ENCODE data around the gene SYS1. TPM values are rescaled to one million over a fixed set of nuclear protein-coding genes. Genes with fewer than 3 reads are reported as not detected.

The SYS1 gene
- total RNA-seq, result 10 to 100 TPM; 28.0 to 33.3 TPM

DNA sequence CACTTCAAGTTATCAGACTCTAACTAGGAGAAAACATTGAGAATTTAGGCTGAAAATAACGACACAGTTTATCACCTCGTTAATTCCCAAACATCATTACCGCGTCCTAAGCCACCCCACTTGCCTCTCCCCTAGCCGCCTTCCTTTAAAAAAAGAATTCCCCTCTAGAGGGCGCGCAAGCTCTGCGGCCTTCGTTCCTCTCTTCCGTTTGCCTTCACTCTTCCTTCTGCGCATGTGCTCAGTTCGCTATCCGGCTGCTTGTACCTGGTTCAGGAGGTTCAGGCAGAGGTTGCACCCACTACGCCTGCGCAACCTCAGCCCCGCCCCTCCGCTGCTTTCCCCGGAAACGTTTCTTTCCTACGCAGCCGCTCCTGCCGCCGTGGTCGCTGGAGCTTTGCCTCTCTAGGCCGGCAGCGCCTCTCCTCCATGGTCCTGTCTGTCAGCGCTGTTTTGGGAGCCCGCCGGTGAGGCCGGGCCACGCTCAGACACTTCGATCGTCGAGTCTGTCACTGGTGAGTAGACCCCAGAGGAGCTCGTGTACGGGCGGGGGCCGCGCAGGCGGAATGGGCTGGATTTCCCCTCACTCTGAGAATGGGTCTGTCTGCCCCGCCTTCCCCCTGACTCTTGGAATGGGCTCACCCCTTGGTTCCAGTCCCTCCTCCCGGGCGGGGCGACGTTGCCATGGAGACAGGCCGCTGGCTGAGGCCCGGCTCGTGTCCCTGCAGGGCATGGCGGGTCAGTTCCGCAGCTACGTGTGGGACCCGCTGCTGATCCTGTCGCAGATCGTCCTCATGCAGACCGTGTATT lies at the start of gene SYS1:
SYS1 (plus strand) TSS at position 353 of the 807 bp plus-strand sequence; CDS start at position 729, 376 bp downstream.
- no peaks in the 10 kb centered on the region for H3K9me3 Mint-ChIP-seq
- ATAC-seq (peak; percentile 86 to 87), DNase-seq (ENCODE audit: low spot score in 2 of 2) (peak; percentile 98)
- H3K27ac Mint-ChIP-seq, result peak within 1 kb of the TSS; percentile 93 to 98
- peaks cover 6 to 7% of the 10 kb centered on the region in 2 donors for H3K36me3 Mint-ChIP-seq

DNA sequence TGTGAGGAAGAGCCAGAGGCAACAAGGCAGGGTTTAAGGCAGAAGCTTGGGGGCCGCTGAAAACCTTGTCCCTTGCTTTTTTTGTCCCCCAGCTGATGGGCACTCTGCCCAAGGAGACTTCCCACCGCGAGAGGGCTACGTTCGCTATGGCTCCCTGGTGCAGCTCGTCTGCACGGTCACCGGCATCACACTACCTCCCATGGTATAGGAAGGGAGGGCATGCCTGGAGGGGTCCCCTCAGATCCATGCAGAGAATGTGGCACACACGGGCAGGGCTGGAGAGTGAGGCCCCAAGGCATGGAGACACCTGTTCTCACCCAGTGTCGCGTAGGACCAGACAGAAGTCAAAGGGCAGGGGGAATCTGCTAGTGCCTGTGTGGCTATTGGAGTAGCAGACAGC lies 49.0 kb upstream of the SYS1 start:
- DNase-seq (ENCODE audit: low spot score in 2 of 2), result no peak
- no peak overlapping the region for H3K27ac Mint-ChIP-seq
- H3K9me3 Mint-ChIP-seq, result no peaks in the 10 kb centered on the region
- H3K36me3 Mint-ChIP-seq, result no peaks in the 10 kb centered on the region
- ATAC-seq, result no peak

DNA sequence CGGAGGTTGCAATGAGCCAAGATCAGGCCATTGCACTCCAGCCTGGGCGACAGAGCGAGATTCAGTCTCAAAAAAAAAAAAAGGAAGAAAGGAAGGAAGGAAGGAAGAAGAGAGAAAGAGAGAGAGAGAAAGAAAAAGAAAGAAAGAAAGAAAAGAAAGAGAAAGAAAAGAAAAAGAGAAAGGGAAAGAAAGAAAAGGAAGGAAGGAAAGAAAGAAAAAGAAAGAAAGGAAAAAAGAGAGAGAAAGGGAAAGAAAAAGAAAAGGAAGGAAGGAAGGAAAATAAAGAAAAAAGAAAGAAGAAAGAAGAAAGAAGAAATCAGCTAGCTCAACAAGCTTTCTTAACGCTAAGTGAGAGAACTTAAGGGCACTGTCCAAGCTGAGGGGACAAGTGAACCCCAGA lies 47.3 kb upstream of the SYS1 start:
- Mint-ChIP-seq H3K27ac (no peak overlapping the region), H3K36me3 (no peaks in the 10 kb centered on the region), H3K9me3 (no peaks in the 10 kb centered on the region)
- DNase-seq (ENCODE audit: low spot score in 2 of 2), result no peak
- no peak for ATAC-seq

DNA sequence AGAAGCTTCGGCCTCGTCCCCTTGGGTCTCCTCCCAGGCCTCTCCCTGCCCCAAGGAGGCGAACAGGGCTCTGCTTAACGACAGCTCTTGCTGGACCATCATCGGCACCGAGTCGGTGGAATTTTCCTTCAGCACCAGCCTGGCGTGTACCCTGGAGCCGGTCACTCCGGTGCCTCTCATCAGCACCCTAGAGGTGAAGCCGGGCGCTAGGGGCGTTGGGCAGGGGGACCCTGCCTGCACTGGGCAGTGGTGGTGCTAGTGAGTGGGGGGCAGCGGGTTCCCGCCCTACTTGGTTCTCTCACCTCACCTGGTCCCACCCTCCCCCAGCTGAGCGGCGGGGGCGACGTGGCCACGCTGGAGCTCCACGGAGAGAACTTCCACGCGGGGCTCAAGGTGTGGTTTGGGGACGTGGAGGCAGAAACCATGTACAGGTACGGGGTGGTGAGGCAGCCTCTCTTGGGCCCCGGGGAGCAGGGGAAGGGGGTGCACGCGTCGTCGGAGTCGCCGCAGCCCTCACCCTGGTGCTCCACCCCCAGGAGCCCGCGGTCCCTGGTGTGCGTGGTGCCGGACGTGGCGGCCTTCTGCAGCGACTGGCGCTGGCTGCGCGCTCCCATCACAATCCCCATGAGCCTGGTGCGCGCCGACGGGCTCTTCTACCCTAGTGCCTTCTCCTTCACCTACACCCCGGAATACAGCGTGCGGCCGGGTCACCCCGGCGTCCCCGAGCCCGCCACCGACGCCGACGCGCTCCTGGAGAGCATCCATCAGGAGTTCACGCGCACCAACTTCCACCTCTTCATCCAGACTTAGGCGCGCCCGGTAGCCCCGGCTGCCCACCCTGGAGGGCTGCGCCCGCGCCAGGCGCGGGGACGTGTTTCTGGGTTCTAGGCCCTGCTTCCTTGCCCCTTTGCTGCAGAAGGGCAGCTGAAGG lies 46.5 kb upstream of the SYS1 start:
- DNase-seq (ENCODE audit: low spot score in 2 of 2) (no peak), ATAC-seq (no peak)
- no peaks in the 10 kb centered on the region for H3K36me3 Mint-ChIP-seq
- H3K9me3 Mint-ChIP-seq, result no peaks in the 10 kb centered on the region
- H3K27ac Mint-ChIP-seq, result no peak overlapping the region

DNA sequence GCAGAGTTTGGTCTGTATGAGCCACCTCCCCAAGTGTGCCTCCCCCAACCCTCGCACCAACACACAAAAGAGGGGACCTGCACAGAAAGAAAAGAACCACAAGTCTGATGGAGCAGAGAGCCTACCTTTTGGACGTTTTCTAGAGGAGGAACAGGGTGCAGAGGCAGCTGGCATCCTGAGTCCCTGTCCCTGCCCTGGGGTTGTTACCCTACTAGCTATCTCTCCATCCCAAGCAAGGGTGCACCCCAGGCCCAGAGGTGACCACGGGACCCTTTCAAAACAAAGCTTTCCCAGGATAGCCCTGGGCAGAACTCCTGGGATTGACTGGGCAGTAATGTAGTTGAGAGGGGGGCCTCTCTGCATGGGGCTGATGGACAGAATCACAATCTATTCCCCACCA lies 45.1 kb upstream of the SYS1 start:
- DNase-seq (ENCODE audit: low spot score in 2 of 2) (no peak), ATAC-seq (no peak)
- Mint-ChIP-seq H3K27ac (no peak overlapping the region), H3K9me3 (no peaks in the 10 kb centered on the region), H3K36me3 (no peaks in the 10 kb centered on the region)

DNA sequence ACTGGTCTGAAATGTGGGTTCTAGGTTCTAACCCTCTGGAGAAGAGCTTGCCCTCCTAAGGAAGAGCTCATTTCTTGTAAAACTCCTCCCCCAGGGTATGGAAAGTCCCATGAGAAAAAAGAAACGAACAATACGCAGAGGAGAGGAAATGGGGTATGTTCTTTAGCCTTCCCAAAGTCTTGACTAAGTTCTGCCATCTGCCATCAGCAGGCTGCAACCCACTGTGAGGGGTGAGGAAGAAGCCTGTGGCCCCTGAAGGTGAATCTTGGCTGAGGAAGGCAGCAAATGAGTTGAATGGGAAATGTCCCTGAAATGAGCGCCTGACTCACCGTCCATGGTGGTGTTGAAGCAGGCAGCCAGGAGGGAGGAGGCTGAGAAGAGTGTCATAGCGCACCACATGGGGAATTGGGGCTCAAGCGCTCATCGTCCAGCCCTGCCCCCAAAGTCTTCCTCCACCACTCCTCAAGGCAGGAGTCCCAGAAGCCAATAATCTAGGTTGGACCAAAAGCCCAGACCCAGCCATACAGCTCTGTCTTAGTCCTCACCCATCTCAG lies 44.5 kb upstream of the SYS1 start:
- DNase-seq (ENCODE audit: low spot score in 2 of 2), result no peak
- Mint-ChIP-seq H3K27ac (peak overlapping the region in 1 of 2 donors; percentile 90), H3K9me3 (no peaks in the 10 kb centered on the region), H3K36me3 (no peaks in the 10 kb centered on the region)
- peak; percentile 11 to 32 for ATAC-seq

DNA sequence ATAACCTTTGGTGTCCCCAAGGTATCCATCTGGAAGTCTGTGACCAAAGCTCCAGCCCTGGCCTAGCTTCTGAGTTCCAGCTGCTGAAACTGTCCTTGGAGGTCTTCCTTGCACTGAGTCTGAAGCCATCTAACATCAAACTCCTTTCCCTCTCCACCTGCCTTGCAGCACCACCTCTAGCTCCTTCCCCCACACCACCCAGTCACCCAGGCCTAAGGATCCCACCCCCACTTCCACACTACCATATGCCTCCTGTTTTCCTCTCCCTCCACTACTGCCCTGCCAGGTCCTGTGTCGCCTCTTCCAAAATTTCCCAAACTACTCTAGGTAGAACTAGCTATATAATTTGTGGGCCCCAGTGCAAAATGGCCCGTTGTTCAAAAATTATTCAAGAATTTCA lies 44.0 kb upstream of the SYS1 start:
- ATAC-seq, result peak in 1 of 2 donors; percentile 40
- Mint-ChIP-seq H3K9me3 (no peaks in the 10 kb centered on the region), H3K27ac (peak overlapping the region; percentile 53 to 97), H3K36me3 (no peaks in the 10 kb centered on the region)
- DNase-seq (ENCODE audit: low spot score in 2 of 2), result no peak

DNA sequence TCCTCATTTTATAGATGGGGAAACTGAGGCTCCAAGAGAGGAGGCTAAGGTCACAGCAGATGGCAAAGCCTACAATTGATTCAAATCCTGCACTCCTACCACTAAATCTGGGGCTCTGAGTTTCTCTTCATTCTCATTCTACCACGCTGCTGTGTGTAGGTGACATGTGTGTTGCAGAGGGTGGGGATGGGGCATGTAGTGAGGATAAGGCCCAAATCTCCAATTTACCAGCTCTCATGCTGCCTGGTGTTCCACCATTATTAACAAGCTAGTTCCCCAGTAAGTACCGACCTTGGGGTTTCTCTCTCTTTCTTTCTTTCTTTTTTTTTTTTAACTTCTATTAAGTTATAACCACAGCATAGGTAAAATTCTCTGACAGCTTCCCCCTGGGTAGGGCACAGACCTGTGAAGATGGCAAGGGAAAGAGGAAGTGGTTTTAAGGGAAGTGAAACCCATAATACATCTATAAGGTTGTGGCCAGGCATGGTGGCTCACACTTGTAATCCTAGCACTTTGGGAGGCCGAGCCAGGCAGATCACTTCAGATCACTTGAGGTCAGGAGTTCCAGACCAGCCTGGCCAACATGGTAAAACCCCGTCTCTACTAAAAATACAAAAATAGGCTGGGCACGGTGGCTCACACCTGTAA lies 41.9 kb upstream of the SYS1 start:
- H3K27ac Mint-ChIP-seq, result peak overlapping the region in 1 of 2 donors; percentile 43
- DNase-seq (ENCODE audit: low spot score in 2 of 2), result no peak

DNA sequence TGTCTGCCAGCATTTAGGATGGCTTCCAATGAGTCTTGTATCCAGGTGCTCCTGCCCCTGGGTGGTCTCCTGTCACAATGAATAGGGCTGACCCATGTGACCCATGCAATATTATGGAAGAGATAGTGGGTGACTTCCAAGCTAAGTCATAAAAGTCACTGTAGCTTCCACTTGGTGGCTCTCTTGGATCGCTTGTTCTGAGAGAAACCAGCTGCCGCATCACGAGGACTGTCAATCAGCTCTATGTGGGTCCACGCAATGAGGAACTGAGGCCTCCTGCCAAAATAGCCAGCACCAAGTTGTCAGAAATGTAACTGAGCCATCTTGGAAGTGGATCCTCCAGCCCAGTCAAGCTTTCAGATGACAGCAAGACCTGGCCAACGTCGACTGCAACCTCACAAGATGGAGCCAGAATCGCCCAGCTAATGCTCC lies 40.0 kb upstream of the SYS1 start:
- H3K27ac Mint-ChIP-seq, result no peak overlapping the region
- DNase-seq (ENCODE audit: low spot score in 2 of 2), result no peak
- no peak for ATAC-seq

More for the DNA sequence above, 41.9 kb upstream of the SYS1 start:
- no peaks in the 10 kb centered on the region for H3K36me3 Mint-ChIP-seq
- peak; percentile 46 to 89 for ATAC-seq
- H3K9me3 Mint-ChIP-seq, result no peaks in the 10 kb centered on the region

DNA sequence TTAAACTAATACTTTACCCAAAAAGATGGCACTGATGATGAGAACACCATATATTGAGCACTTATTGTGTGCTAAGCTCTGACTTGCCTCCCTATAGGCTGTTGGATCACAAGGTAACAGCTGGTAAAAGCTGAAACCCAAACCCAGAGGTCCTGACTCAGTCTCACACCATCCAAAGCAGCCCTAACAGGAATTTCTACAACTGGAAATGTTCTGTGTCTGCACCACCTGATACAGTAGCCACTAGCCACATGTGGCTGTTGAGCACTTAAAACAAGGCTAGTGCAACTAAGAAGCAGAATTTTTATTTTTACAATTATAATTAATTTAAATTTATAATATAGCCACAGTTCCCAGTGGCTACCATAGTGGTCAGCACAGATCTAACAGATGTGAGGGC lies 39.2 kb upstream of the SYS1 start:
- H3K36me3 Mint-ChIP-seq, result no peaks in the 10 kb centered on the region
- no peak overlapping the region for H3K27ac Mint-ChIP-seq
- ATAC-seq (no peak), DNase-seq (ENCODE audit: low spot score in 2 of 2) (no peak)
- no peaks in the 10 kb centered on the region for H3K9me3 Mint-ChIP-seq

More for the DNA sequence above, 40.0 kb upstream of the SYS1 start:
- Mint-ChIP-seq H3K9me3 (no peaks in the 10 kb centered on the region), H3K36me3 (no peaks in the 10 kb centered on the region)

DNA sequence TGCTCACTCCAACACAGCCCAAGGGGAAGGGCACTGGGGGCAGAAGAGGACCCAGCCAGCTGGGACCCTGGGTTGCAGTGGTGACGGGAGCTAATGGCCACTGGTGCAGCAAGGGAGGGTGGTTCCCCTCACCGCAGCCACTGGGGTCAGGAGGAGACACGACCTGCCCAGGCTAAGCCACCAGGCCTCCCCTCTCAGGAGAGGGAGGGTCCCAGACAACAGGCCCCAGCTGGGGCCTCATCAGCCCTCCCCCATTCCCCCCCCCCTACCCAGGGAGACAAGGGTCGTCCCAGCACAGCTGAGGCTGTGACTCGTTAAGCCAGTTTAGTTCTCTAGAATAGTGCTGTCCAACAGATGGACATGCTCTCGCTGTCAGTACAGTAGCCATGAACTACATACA lies 37.6 kb upstream of the SYS1 start:
- Mint-ChIP-seq H3K9me3 (no peaks in the 10 kb centered on the region), H3K27ac (no peak overlapping the region), H3K36me3 (peaks cover 0 to 5% of the 10 kb centered on the region in 2 donors)
- DNase-seq (ENCODE audit: low spot score in 2 of 2) (no peak), ATAC-seq (no peak)

DNA sequence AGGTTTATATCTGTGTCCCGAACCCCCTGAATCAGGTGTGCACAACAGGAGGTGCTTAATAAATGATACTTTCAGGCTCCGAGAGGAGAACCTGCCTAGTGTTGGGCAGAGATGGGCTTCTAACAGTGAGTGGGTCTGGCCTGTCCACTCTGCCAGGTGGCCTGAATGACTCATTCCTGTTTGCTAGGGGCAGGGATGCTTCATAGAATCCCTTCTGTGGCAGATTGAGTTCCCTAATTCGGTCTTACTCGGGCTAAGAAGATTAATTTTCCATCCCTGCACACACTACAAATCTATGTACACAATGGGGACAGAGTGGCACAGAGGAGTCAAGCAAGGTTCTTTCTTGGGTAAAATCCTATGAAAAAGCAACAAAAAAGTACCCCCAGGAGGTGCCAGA lies 34.5 kb upstream of the SYS1 start:
- ATAC-seq, result no peak
- no peak overlapping the region for H3K27ac Mint-ChIP-seq

DNA sequence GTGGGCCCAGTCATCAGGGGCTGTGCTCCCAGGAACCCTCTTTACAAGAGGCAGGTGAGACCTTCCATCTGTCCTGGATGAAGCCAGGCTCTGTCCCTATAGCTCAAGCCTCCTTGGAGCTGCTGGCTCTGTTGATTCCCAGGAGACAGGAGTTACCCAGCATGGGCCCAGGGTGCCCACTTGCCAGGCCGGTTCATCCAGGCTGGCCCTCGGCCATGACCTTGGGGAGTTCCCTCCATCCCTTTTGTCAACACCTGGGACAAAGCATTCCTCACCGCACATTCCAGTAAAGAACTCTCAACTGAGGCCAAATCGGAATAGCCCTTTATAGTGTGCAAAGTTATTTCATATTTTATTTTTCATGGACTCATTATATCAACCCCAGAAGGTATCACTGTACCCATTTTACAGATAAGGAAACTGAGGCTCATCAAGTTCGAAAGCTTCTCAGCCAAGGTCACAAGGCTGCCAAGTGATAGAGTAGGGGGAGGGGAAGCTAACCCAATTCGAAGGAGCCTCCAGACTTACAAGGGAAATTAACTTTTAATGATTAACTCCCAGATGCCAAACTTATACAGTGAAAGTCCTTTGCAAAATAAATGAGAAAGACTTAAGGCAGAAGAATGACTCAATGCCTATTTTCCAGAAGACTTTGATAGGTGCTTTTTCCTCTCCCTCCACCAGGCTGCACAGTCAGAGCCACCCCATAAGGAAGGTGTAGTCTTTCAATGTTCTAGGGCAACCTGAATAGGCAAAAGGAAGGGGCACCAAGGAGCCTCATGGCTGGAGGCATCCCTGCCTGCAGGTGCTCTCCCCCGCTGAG lies 33.2 kb upstream of the SYS1 start:
- Mint-ChIP-seq H3K36me3 (peaks cover 0 to 5% of the 10 kb centered on the region in 2 donors), H3K27ac (no peak overlapping the region), H3K9me3 (no peaks in the 10 kb centered on the region)
- no peak for DNase-seq (ENCODE audit: low spot score in 2 of 2)
- ATAC-seq, result no peak

More for the DNA sequence above, 34.5 kb upstream of the SYS1 start:
- no peak for DNase-seq (ENCODE audit: low spot score in 2 of 2)
- H3K36me3 Mint-ChIP-seq, result peaks cover 0 to 5% of the 10 kb centered on the region in 2 donors
- no peaks in the 10 kb centered on the region for H3K9me3 Mint-ChIP-seq

DNA sequence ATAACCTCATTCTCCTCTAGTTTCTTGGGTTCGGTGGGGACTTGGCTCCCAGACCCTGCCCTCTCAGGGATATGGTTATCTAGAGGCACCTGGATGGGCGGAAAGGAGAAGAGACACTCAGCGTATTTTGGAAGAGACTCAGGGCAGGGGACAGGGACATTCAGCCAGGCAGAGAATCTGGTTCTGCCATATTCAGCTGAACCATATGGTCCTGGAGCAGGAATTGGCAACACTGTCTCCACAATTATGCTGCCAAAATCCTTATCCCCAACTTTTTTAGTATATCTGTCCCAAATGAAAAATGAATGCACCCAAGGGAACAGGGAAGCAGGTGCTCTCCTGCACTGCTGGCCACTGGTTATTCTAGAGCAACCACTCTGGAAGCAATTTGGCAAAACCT lies 32.5 kb upstream of the SYS1 start:
- DNase-seq (ENCODE audit: low spot score in 2 of 2), result no peak
- Mint-ChIP-seq H3K27ac (no peak overlapping the region), H3K9me3 (no peaks in the 10 kb centered on the region), H3K36me3 (peaks cover 0 to 5% of the 10 kb centered on the region in 2 donors)
- no peak for ATAC-seq

DNA sequence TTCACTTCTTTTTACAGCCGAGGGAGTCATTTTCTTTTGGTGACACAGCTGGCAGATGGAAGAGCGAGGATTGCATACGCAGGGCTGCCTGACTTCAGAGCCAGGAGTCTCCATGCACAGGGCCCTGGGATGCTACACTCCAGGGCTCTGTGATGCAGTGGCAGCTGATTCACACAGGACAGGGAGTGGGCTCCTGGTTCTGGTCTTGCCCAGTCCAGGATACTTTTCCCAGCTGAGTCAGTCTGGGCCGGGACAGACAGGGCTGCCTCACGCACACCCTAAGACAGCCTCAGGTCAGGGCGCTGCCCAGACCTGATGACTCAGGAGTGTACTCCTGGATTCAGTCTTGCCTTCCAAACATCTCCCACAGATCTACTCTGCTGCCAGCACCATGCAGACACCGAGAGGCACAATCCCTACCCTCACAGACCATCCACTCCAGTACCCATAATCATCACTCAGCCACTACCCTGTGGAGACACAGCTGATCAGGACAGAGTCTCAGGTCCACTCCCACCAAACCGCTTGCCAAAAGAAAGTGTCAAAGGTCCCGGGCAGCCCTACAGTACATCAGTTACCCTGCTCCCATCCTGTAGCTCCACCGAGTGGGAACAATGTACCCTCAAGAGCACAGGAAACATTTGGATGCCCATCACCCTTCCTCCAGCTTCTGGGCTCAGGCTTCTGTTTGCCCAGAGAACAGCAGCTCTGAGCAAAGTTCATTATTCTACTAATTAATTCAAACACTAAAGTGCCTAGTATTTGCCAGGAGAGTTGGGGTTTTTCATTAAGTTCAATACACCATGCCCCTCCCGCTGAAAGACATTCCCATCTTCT lies 26.2 kb upstream of the SYS1 start:
- ATAC-seq, result no peak
- H3K36me3 Mint-ChIP-seq, result peaks cover 0 to 4% of the 10 kb centered on the region in 2 donors
- H3K9me3 Mint-ChIP-seq, result no peaks in the 10 kb centered on the region
- peak overlapping the region in 1 of 2 donors; percentile 86 for H3K27ac Mint-ChIP-seq
- no peak for DNase-seq (ENCODE audit: low spot score in 2 of 2)

Data from activated naive CD4-positive, alpha-beta T cell treated with anti-CD3 and anti-CD28 coated beads, Interleukin-2, amount 50 U/mL, for 72 hours (primary cell).